NCI-H2171 (cell line): Measurements from ENCODE around the gene TBK1.

Source experiments
- DNase-seq: peaks from one replicate; lab custom pipeline; 2025; lab: John Stamatoyannopoulos, UW

The TBK1 gene

GRCh38 chr12:64545081-64545382, 93.1 kb downstream of the TBK1 start:
- no peak for DNase-seq

- DNase-seq, result no peak
Observed at GRCh38 chr12:64549108-64549507, 97.2 kb downstream of the TBK1 start.

- no peak for DNase-seq
Observed at GRCh38 chr12:64550755-64551154, 98.8 kb downstream of the TBK1 start.

GRCh38 chr12:64551676-64552075, 99.8 kb downstream of the TBK1 start:
- DNase-seq, result no peak
